ENCODE data around the gene IDH3A. TPM values are rescaled to one million over a fixed set of nuclear protein-coding genes. Genes with fewer than 3 reads are reported as not detected.

The IDH3A gene
- total and polyA plus RNA-seq, 7 donors = 74.9 to 106 (median 85.1) TPM

GRCh38 chr15:78213956-78214355 lies 64.8 kb downstream of the IDH3A start:
- intact Hi-C loops (cut with DNase I) = no loop called here
- Histone ChIP-seq H3K9me3 (no peaks in the 10 kb centered on the region), H3K27ac (peak overlapping the region in 2 of 4 donors; percentile 8 to 64), H3K4me3 (no peak overlapping the region), H3K27me3 (no peaks in the 10 kb centered on the region), H3K4me1 (peaks cover 0 to 72% (median 56%) of the 10 kb centered on the region in 4 donors), H3K36me3 (no peaks in the 10 kb centered on the region)
- TF ChIP-seq EP300 (IDR thresholded peaks at IDR 0.05) (no peak), CTCF (IDR thresholded peaks at IDR 0.05) (no peak), POLR2A (IDR thresholded peaks at IDR 0.05) (no peak), POLR2AphosphoS5 (IDR thresholded peaks at IDR 0.05) (no peak)
- 87 to 92% methylated on average over 4 of the region's 4 CpGs for WGBS, 2 donors
- DNase-seq = no peak

GRCh38 chr15:78216276-78217104 lies 67.3 kb downstream of the IDH3A start:
- Histone ChIP-seq H3K4me3 (no peak overlapping the region), H3K27me3 (no peaks in the 10 kb centered on the region), H3K9me3 (no peaks in the 10 kb centered on the region), H3K27ac (peak overlapping the region; percentile 23 to 59 (median 51)), H3K4me1 (peaks cover 0 to 64% (median 43%) of the 10 kb centered on the region in 4 donors), H3K36me3 (no peaks in the 10 kb centered on the region)
- DNase-seq = peak; percentile 95
- TF ChIP-seq POLR2A (IDR thresholded peaks at IDR 0.05) = no peak
- peak; percentile 47 to 75 (median 54) for TF ChIP-seq POLR2AphosphoS5 (IDR thresholded peaks at IDR 0.05)
- TF ChIP-seq EP300 (IDR thresholded peaks at IDR 0.05) = peak in 2 of 4 donors; percentile 29 to 73
- no peak for TF ChIP-seq CTCF (IDR thresholded peaks at IDR 0.05)
- intact Hi-C loops (cut with DNase I) = no loop called here
- 15 to 72% methylated on average over 7 of the region's 7 CpGs for WGBS, 2 donors

GRCh38 chr15:78220713-78221112 lies 71.6 kb downstream of the IDH3A start:
- H3K36me3 ChIP-seq = no peaks in the 10 kb centered on the region
- intact Hi-C loops (cut with DNase I) = no loop called here
- H3K27me3 ChIP-seq = no peaks in the 10 kb centered on the region
- no peaks in the 10 kb centered on the region for H3K9me3 ChIP-seq
- 81 to 89% methylated on average over 1 of the region's 1 CpG for WGBS, 2 donors
- H3K4me3 ChIP-seq = no peak overlapping the region
- no peak for DNase-seq
- peaks cover 0 to 44% (median 23%) of the 10 kb centered on the region in 4 donors for H3K4me1 ChIP-seq
- H3K27ac ChIP-seq = peak overlapping the region; percentile 45 to 72 (median 57)
- TF ChIP-seq POLR2A (IDR thresholded peaks at IDR 0.05) = no peak
- TF ChIP-seq CTCF (IDR thresholded peaks at IDR 0.05) = no peak
- TF ChIP-seq EP300 (IDR thresholded peaks at IDR 0.05) = no peak
- no peak for TF ChIP-seq POLR2AphosphoS5 (IDR thresholded peaks at IDR 0.05)

Other genes starting within 250 kb of the IDH3A start
- 10 to 100 TPM; 25.3 to 47.1 (median 37.6) TPM for gene TBC1D2B, start 71.7 kb upstream of the IDH3A start, total RNA-seq
- 10 to 100 TPM in 2 of 3 donors, 1 to 10 TPM in 1; 7.6 to 30.3 (median 13.2) TPM for gene TBC1D2B, start 71.7 kb upstream of the IDH3A start, polyA plus RNA-seq
- not detected for gene SH2D7, start 56.8 kb upstream of the IDH3A start, total RNA-seq
- 1 to 10 TPM in 2 of 3 donors, under 1 TPM in 1; 0.69 to 3.0 (median 2.5) TPM for gene SH2D7, start 56.8 kb upstream of the IDH3A start, polyA plus RNA-seq
- gene CIB2, start 17.9 kb upstream of the IDH3A start, total RNA-seq = 10 to 100 TPM in 3 of 4 donors, 1 to 10 TPM in 1; 3.5 to 11.7 (median 10.4) TPM
- gene CIB2, start 17.9 kb upstream of the IDH3A start, polyA plus RNA-seq = 10 to 100 TPM in 2 of 3 donors, 1 to 10 TPM in 1; 7.1 to 41.4 (median 16.9) TPM
- 1 to 10 TPM; 1.3 to 3.9 (median 2.2) TPM for gene ACSBG1, start 85.2 kb downstream of the IDH3A start, total RNA-seq
- gene ACSBG1, start 85.2 kb downstream of the IDH3A start, polyA plus RNA-seq = under 1 TPM; 0.23 to 0.60 (median 0.51) TPM
- gene DNAJA4, start 115.2 kb downstream of the IDH3A start, total RNA-seq = 10 to 100 TPM in 3 of 4 donors, 1 to 10 TPM in 1; 7.4 to 17.8 (median 11.4) TPM
- gene DNAJA4, start 115.2 kb downstream of the IDH3A start, polyA plus RNA-seq = 10 to 100 TPM; 16.8 to 26.1 (median 21.8) TPM
- gene SKIC8, start 150.2 kb downstream of the IDH3A start, total RNA-seq = 10 to 100 TPM; 43.2 to 58.2 (median 52.0) TPM
- 10 to 100 TPM; 50.4 to 81.1 (median 63.3) TPM for gene SKIC8, start 150.2 kb downstream of the IDH3A start, polyA plus RNA-seq
- gene CRABP1, start 191.0 kb downstream of the IDH3A start, total RNA-seq = 1 to 10 TPM; 2.1 to 8.2 (median 5.3) TPM
- 1 to 10 TPM in 1 of 3 donors, not detected in 2; 3.3 TPM for gene CRABP1, start 191.0 kb downstream of the IDH3A start, polyA plus RNA-seq

Measured in sigmoid colon (tissue), 7 donors.